OCI-LY7 (cell line): Measurements from ENCODE around the gene KIRREL3. TPM values are rescaled to one million over a fixed set of nuclear protein-coding genes. Genes with fewer than 3 reads are reported as not detected.

Source experiments
- BruUV-seq: library from RNA; stranded (reverse); fragments of 400-500 nt; replicated peaks from 2 replicates; lab custom pipeline; 2021; lab: Mats Ljungman, UMichigan
- CTCF ChIA-PET: fragments of 300-600 bp; sonication (Branson Sonifier 250); formaldehyde crosslinking; loops from one replicate; lab custom pipeline; 2022; ENCODE audit warnings: antibody characterized with exemption; ENCODE audit not compliant: unreplicated experiment; lab: Charles Lee
- POLR2A ChIA-PET: fragments of 300-600 bp; sonication (Branson Sonifier 250); formaldehyde crosslinking; loops from one replicate; lab custom pipeline; 2022; ENCODE audit warnings: antibody characterized with exemption; lab: Charles Lee
- DNase-seq: peaks from one replicate; pipeline ENCODE4 v3.0.0-alpha.2; 2015; ENCODE audit warnings: low spot score
- H2AFZ ChIP-seq: fragments of 200-600 bp; sonication (generic), shearing (Covaris generic); 2 replicates; pipeline ENCODE4 v1.6.1; 2014; ENCODE audit warnings: mild to moderate bottlenecking, antibody characterized with exemption, low read length, moderate library complexity
- H3K27ac ChIP-seq: fragments of 200-600 bp; sonication (generic); 2 replicates; pipeline ENCODE4 v1.5.1; 2014; ENCODE audit warnings: mixed run types, low read depth, mild to moderate bottlenecking, moderate library complexity, low read length, inconsistent platforms; ENCODE audit not compliant: poor library complexity, severe bottlenecking
- H3K36me3 ChIP-seq: fragments of 200-600 bp; sonication (generic); 2 replicates; pipeline ENCODE4 v1.6.1; 2014; ENCODE audit warnings: mild to moderate bottlenecking, antibody characterized with exemption, low read length, moderate library complexity, mixed read lengths; ENCODE audit not compliant: insufficient read depth
- H3K4me1 ChIP-seq: fragments of 200-600 bp; sonication (generic); 2 replicates; pipeline ENCODE4 v1.5.1; 2014; ENCODE audit warnings: mild to moderate bottlenecking, low read length; ENCODE audit not compliant: insufficient read depth, poor library complexity, severe bottlenecking
- H3K4me2 ChIP-seq: fragments of 200-600 bp; sonication (generic); 2 replicates; pipeline ENCODE4 v1.6.1; 2014; ENCODE audit warnings: mild to moderate bottlenecking, low read length
- H3K4me3 ChIP-seq: fragments of 200-600 bp; sonication (generic); 2 replicates; pipeline ENCODE4 v1.5.1; 2014; ENCODE audit warnings: mild to moderate bottlenecking, low read depth, low read length; ENCODE audit not compliant: poor library complexity, severe bottlenecking
- H3K79me2 ChIP-seq: fragments of 200-600 bp; sonication (generic); 2 replicates; pipeline ENCODE4 v1.6.1; 2016; ENCODE audit warnings: low read depth, mild to moderate bottlenecking, low read length, moderate library complexity, mixed read lengths; ENCODE audit not compliant: insufficient read depth
- H3K9me2 ChIP-seq: fragments of 200-600 bp; sonication (generic); 2 replicates; pipeline ENCODE4 v1.6.1; 2016; ENCODE audit warnings: mild to moderate bottlenecking, low read length, mixed read lengths; ENCODE audit not compliant: insufficient read depth
- H3K9me3 ChIP-seq: fragments of 200-600 bp; sonication (generic); 2 replicates; pipeline ENCODE4 v1.6.1; 2014; ENCODE audit warnings: mild to moderate bottlenecking, mixed run types, low read length, mixed read lengths
- H4K20me1 ChIP-seq: fragments of 200-600 bp; sonication (generic); 2 replicates; pipeline ENCODE4 v1.6.1; 2014; ENCODE audit warnings: mild to moderate bottlenecking, antibody characterized with exemption, low read length, moderate library complexity, mixed read lengths; ENCODE audit not compliant: insufficient read depth
- EZH2phosphoT487 ChIP-seq: fragments of 200-600 bp; sonication (generic); IDR thresholded peaks from 2 replicates; pipeline ENCODE4 v1.6.1; 2018; ENCODE audit warnings: low read depth, borderline replicate concordance, mild to moderate bottlenecking, mixed run types, antibody characterized with exemption, low read length, moderate library complexity, mixed read lengths
- intact Hi-C: fragments of 100-400 bp; cut with micrococcal nuclease; formaldehyde crosslinking; loops from one replicate; pipeline ENCODE4 v1.10.0; 2022; ENCODE audit not compliant: unreplicated experiment
- total RNA-seq, 2 experiments: library from RNA; depleted of rRNA in 1 of 2; stranded (reverse); fragments of >200 nt in 1 of 2; shearing (Covaris generic) in 1 of 2; gene quantifications; 2 replicates each; pipeline ENCODE4 v1.2.3, GENCODE V29; 2014 to 2022
- TF ChIP-seq, protein P1 (sequence below): fragments of 200-600 bp; sonication (generic); conservative IDR thresholded peaks from 2 replicates; pipeline ENCODE4 v1.5.1; 2014; ENCODE audit warnings: mild to moderate bottlenecking, antibody characterized with exemption, low read length, moderate library complexity, mixed read lengths

The KIRREL3 gene
- total RNA-seq, 2 experiments from 2014 or later: not detected

DNA sequence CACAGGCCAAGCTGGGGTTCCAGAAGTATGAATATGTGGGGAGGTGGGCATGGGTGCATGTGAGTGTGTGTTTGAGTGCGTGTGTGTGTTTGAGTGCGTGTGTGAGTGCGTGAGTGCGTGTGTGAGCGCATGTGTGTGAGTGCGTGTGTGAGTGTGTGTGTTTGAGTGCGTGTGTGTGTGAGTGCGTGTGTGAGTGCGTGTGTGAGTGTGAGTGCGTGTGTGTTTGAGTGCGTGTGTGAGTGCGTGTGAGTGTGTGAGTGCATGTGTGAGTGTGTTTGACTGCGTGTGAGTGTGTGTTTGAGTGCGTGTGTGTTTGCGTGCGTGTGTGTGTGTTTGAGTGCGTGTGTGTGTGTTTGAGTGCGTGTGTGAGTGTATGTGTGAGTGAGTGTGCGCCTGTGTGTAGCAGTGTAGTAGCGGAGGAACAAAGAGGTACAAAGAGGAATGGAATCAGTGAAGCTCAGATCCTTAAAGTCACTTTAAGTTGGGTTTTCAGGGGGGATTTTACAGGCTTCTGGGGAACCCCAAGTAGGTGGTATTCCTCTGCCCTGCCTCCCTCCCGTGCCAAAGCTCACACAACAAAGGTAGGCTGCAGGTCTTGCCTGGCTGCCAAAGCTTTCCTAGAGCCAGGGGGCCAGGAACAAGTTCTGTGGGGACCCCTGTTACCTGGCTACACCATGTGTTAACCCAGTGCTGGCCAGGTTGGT lies 137.1 kb downstream of the KIRREL3 start:
- H3K4me1 ChIP-seq: no peaks in the 10 kb centered on the region
- no peak for TF ChIP-seq EZH2phosphoT487
- TF ChIP-seq, protein P1, sequence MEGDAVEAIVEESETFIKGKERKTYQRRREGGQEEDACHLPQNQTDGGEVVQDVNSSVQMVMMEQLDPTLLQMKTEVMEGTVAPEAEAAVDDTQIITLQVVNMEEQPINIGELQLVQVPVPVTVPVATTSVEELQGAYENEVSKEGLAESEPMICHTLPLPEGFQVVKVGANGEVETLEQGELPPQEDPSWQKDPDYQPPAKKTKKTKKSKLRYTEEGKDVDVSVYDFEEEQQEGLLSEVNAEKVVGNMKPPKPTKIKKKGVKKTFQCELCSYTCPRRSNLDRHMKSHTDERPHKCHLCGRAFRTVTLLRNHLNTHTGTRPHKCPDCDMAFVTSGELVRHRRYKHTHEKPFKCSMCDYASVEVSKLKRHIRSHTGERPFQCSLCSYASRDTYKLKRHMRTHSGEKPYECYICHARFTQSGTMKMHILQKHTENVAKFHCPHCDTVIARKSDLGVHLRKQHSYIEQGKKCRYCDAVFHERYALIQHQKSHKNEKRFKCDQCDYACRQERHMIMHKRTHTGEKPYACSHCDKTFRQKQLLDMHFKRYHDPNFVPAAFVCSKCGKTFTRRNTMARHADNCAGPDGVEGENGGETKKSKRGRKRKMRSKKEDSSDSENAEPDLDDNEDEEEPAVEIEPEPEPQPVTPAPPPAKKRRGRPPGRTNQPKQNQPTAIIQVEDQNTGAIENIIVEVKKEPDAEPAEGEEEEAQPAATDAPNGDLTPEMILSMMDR: no peak
- H3K27ac ChIP-seq: no peak overlapping the region
- H3K79me2 ChIP-seq: no peaks in the 10 kb centered on the region
- BruUV-seq: no TSS peak
- H3K9me2 ChIP-seq: no peaks in the 10 kb centered on the region
- intact Hi-C loops: no loop called here
- no peak for DNase-seq
- no peaks in the 10 kb centered on the region for H3K9me3 ChIP-seq
- no peaks in the 10 kb centered on the region for H4K20me1 ChIP-seq
- CTCF ChIA-PET: no interaction called here
- H3K4me2 ChIP-seq: no peak overlapping the region
- POLR2A ChIA-PET: interaction anchor here (0.5 kb wide), 2 partner anchors 104 to 418 kb away, joined by 3 read pairs; no protein-coding TSS in a partner anchor
- no peak overlapping the region for H2AFZ ChIP-seq
- no peak overlapping the region for H3K4me3 ChIP-seq
- no peaks in the 10 kb centered on the region for H3K36me3 ChIP-seq

GRCh38 chr11:126862664-126863243 lies 137.8 kb downstream of the KIRREL3 start:
- ChIA-PET CTCF (no interaction called here), POLR2A (interaction anchor here (0.5 kb wide), 1 partner anchor 105 kb away, joined by 3 read pairs; no protein-coding TSS in a partner anchor)
- Histone ChIP-seq H3K4me2 (no peak overlapping the region), H4K20me1 (no peaks in the 10 kb centered on the region), H3K9me3 (no peaks in the 10 kb centered on the region), H3K9me2 (no peaks in the 10 kb centered on the region), H3K27ac (no peak overlapping the region), H3K36me3 (no peaks in the 10 kb centered on the region), H3K4me1 (no peaks in the 10 kb centered on the region), H3K4me3 (no peak overlapping the region), H3K79me2 (no peaks in the 10 kb centered on the region), H2AFZ (no peak overlapping the region)
- DNase-seq: no peak
- no TSS peak for BruUV-seq
- no peak for TF ChIP-seq EZH2phosphoT487
- TF ChIP-seq, protein P1: no peak
- intact Hi-C loops: no loop called here

DNA sequence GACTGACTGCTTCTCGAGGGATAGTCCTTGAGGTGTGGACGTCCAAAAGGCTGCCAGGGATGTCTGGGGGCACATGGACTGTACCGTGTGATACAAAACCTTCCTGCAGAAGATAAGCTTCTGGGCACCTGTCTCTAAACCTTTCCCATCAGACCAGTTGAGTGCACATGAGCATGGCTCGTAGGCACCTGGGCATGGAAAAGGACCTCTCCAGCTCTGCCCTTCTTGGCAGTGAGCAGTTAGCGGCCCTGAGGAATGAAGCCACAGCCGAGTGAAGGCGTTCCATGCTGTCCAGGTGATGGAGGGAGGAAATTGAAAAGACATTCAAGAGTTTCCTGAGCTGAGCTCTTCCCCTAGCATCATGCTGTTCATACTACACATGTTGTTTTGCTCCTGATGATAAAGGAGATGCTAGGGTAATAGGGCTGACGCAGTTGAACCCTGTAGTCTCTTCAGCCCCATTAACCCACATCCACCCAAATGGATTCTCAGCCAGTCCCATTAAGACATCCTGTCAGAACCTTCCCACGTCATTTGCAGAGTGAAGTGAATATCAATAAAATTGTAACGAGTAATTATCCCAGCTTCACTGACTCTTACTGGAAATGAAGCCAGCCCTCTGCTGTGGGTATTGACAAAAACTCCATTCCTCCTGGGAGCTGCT lies 138.6 kb downstream of the KIRREL3 start:
- Histone ChIP-seq H4K20me1 (no peaks in the 10 kb centered on the region), H2AFZ (no peak overlapping the region), H3K9me2 (no peaks in the 10 kb centered on the region), H3K4me2 (no peak overlapping the region), H3K27ac (no peak overlapping the region), H3K79me2 (no peaks in the 10 kb centered on the region), H3K9me3 (no peaks in the 10 kb centered on the region), H3K4me3 (no peak overlapping the region), H3K36me3 (no peaks in the 10 kb centered on the region), H3K4me1 (no peaks in the 10 kb centered on the region)
- TF ChIP-seq, protein P1: no peak
- no peak for TF ChIP-seq EZH2phosphoT487
- no TSS peak for BruUV-seq
- intact Hi-C loops: no loop called here
- CTCF ChIA-PET: no interaction called here
- POLR2A ChIA-PET: no interaction called here
- DNase-seq: no peak
